A549 (cell line): ENCODE data around the gene IP6K1.

ENCODE experiments used
- MAX ChIP-seq: IDR thresholded peaks from 2 replicates; pipeline ENCODE4 v1.6.1; 2012
- POLR2A ChIP-seq: IDR thresholded peaks from 2 replicates; pipeline ENCODE4 v1.6.1; 2012; ENCODE audit warnings: mild to moderate bottlenecking, low read length
- RFX5 ChIP-seq: fragments of 450-650 bp; IDR thresholded peaks from 2 replicates; pipeline ENCODE4 v1.7.1; 2014; ENCODE audit warnings: antibody characterized with exemption, mild to moderate bottlenecking, moderate library complexity
- SMC3 ChIP-seq: fragments of >200 bp; sonication (Bioruptor Twin); formaldehyde crosslinking; IDR thresholded peaks from 3 replicates; pipeline ENCODE4 v1.6.1; 2018; ENCODE audit warnings: inconsistent platforms
- ZSCAN20 ChIP-seq: fragments of 250-450 bp; sonication (Bioruptor Pico); IDR thresholded peaks from 2 replicates; pipeline ENCODE4 v1.8.0; 2022; ENCODE audit warnings: mild to moderate bottlenecking, moderate library complexity
- TF ChIP-seq, protein P1 (sequence below): fragments of >200 bp; sonication (Bioruptor Twin); formaldehyde crosslinking; IDR thresholded peaks from 3 replicates; pipeline ENCODE4 v1.5.1; 2016

- TF ChIP-seq, protein P1, sequence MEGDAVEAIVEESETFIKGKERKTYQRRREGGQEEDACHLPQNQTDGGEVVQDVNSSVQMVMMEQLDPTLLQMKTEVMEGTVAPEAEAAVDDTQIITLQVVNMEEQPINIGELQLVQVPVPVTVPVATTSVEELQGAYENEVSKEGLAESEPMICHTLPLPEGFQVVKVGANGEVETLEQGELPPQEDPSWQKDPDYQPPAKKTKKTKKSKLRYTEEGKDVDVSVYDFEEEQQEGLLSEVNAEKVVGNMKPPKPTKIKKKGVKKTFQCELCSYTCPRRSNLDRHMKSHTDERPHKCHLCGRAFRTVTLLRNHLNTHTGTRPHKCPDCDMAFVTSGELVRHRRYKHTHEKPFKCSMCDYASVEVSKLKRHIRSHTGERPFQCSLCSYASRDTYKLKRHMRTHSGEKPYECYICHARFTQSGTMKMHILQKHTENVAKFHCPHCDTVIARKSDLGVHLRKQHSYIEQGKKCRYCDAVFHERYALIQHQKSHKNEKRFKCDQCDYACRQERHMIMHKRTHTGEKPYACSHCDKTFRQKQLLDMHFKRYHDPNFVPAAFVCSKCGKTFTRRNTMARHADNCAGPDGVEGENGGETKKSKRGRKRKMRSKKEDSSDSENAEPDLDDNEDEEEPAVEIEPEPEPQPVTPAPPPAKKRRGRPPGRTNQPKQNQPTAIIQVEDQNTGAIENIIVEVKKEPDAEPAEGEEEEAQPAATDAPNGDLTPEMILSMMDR: no peak
- TF ChIP-seq RFX5 (no peak), ZSCAN20 (no peak), POLR2A (no peak), SMC3 (no peak), MAX (no peak)
Measured at GRCh38 chr3:49812916-49813496, 26.7 kb upstream of the IP6K1 start.
